Neural cell (in vitro differentiated cells): Measurements from ENCODE around the gene HACD3.

Experiments
- CTCF ChIP-seq: fragments of 450-650 bp; IDR thresholded peaks from 2 replicates; pipeline ENCODE4 v1.5.1; 2014; ENCODE audit warnings: antibody characterized with exemption, mild to moderate bottlenecking, moderate library complexity; ENCODE audit not compliant: poor library complexity, severe bottlenecking
- EP300 ChIP-seq: fragments of 450-650 bp; conservative IDR thresholded peaks from 2 replicates; pipeline ENCODE4 v1.6.1; 2014; ENCODE audit warnings: antibody characterized with exemption, mild to moderate bottlenecking, moderate library complexity; ENCODE audit not compliant: poor library complexity, severe bottlenecking
- EZH2 ChIP-seq: fragments of 200-600, 300-800 bp; shearing (Covaris generic), sonication (generic); IDR thresholded peaks from 2 replicates; pipeline ENCODE4 v1.6.1; 2014; ENCODE audit warnings: antibody characterized with exemption, low read length, borderline replicate concordance, mild to moderate bottlenecking; ENCODE audit not compliant: insufficient read depth, poor library complexity, severe bottlenecking
- POLR2AphosphoS5 ChIP-seq: IDR thresholded peaks from 2 replicates; pipeline ENCODE4 v1.6.1; 2012
- RAD21 ChIP-seq: fragments of 450-650 bp; conservative IDR thresholded peaks from 2 replicates; pipeline ENCODE4 v1.6.1; 2014; ENCODE audit warnings: antibody characterized with exemption, mild to moderate bottlenecking, moderate library complexity
- REST ChIP-seq: IDR thresholded peaks from 2 replicates; pipeline ENCODE4 v1.6.1; 2012; ENCODE audit warnings: borderline replicate concordance
- SMC3 ChIP-seq: fragments of 450-650 bp; conservative IDR thresholded peaks from 2 replicates; pipeline ENCODE4 v1.6.1; 2014; ENCODE audit warnings: antibody characterized with exemption, mild to moderate bottlenecking, moderate library complexity; ENCODE audit not compliant: poor library complexity
- TAF1 ChIP-seq: IDR thresholded peaks from 2 replicates; pipeline ENCODE4 v1.6.1; 2012; ENCODE audit warnings: low read depth

GRCh38 chr15:65528461-65529060 lies 1.7 kb upstream of the HACD3 start:
- TF ChIP-seq CTCF (no peak), EZH2 (no peak), POLR2AphosphoS5 (no peak), RAD21 (no peak), TAF1 (no peak), EP300 (no peak), SMC3 (no peak), REST (no peak)
